HG03460 (cell line): ENCODE measurements around the gene AP1M2.
A peak's percentile ranks its signal among the peaks of the same experiment; 100 is the strongest.
"Not testable (repeated sequence)": the region's sequence is repeated elsewhere in the genome, so short reads cannot be mapped to it uniquely, and the experiment has no call there.

Source experiments
- ATAC-seq: cut with Tn5 transposase; IDR thresholded peaks from one replicate; pipeline ENCODE4 v1.9.1; 2021; ENCODE audit not compliant: unreplicated experiment

The AP1M2 gene

DNA sequence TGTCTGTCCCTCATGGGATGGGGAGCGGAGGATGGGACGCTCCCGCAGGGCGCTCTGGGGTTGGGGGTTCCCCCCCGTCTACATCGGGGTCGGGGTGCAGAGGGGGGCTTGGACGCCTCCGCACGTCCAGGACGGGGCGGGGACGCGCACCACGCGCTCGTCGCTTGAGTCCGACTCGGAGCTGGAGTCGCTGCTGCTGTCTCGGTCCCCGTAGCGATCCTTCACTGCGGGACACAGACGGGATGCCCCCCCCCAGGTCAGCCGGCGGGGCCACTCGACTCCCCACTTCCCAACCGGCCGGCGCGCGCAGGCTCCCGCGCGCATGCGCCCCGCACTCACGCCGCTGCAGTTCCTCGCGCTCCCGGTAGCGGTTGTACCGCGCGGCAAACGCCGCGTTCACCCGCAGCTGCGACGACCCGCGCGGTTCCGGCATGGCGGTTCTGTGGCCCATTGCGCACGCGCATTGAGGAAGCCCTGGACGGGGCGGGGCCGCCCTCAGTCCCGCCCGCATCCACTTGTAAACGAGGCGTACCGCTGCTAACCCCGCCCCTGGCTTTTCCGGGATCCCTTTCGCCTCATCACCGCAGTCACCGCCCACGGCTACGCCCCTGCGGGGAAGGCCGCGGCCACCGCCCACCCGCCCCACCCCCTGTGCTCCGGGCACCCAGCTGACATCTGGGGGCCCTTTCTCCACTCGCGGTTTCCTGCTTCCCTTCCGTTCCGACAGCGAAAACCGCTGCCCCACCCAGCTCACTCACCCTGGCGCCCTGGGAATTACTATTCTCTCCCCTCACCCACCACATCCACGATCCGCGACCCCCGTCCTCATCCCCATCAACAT is 21.3 kb downstream of the AP1M2 start, which contains the start of gene KRI1:
KRI1 (minus strand) TSS at position 444 of the 841 bp plus-strand sequence; CDS start at position 433, 11 bp downstream.
- ATAC-seq, result peak; percentile 38

- no peak for ATAC-seq
Measured at GRCh38 chr19:10565028-10565566, 22.0 kb downstream of the AP1M2 start.

DNA sequence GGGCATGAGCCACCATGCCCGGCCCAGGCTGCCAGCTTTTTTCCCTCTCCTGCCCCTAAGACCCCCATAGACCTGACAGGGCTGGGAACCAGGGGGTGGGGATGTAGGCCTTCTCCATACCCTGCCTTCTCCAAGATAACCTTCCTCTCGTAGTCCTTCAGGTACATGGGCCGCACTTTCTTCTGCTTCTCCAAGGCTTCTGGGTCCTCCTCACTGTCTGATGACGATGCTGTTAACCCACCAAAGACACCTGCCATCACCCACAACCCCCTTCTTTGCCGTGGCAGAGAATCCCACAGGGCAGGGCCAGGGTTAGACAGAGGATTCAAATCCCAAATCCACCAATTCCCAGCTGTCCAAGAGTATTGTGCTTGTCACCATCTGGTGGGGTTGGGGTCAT is 24.5 kb downstream of the AP1M2 start:
- no peak for ATAC-seq

GRCh38 chr19:10560154-10560553 is 27.0 kb downstream of the AP1M2 start:
- ATAC-seq, result no peak

GRCh38 chr19:10557603-10558197 is 29.4 kb downstream of the AP1M2 start:
- ATAC-seq, result no peak

DNA sequence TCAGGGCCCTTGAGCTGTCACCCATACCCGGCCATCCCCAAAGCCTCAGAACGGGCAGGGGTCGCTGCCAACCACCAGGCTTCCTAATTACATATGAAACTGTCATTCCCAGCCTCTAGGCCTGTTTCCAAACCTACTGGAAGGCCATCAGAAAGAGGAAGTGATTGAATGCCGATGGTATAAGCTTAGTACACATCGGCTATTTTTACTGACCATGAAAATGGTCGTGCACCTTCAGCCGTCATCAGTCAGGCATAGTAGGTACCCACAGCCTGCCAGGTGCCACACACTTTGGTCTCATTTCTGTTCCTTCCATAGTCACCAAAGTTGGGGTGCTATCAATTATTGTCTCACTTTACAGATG is 31.5 kb downstream of the AP1M2 start:
- no peak for ATAC-seq

- ATAC-seq, result no peak
Measured at GRCh38 chr19:10554760-10555609, 32.1 kb downstream of the AP1M2 start.

DNA sequence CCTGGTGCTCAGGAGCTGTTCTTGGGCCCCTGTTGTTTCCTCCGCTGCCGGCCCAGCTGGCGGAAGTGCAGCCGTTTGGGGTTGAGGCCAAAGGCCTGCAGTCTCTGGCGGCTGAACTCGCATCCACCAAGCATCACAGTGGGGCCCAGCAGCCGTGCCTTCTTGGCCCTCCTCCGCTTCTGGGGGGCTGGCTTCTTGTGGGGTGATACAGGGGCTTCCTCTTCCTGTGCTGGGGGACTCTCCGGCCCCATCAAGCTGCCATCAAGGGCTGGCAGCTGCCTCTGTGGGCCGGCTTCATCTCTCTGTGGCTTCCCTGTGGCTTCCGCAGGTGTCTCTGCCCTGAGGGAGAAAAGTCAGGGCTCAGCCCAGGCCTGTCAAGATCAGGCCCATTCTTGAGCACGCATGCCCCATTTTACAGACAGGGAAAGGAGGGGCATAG is 33.1 kb downstream of the AP1M2 start:
- peak; percentile 77 for ATAC-seq

DNA sequence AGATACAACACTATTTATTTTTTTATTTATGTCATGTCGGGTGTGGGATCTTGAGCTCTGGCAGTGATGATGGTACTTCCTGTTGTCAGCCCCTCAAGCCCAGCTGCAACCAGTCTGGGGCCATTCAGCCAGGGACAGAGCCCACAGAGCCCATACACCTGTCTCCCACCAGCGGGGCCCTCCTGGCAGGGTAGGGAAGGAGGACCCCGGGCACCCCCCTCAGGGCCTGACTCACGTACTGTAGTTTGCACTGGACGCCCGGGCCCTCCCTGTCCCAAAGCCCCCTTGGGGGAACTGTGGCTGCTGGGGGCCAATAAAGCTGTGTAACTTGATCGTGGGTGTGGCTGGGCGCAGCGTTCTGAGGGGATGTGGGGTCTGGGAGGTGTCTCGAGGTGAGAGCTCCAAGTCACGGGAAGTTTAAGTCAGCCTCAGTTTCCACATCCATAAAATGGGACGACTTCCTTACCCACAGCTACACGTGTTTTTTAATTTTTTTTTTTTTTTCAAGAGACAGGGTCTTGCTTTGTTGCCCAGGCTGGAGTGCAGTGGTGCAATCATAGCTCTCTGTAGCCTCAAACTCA is 33.9 kb downstream of the AP1M2 start:
- ATAC-seq, result no peak

GRCh38 chr19:10552510-10553053 is 34.5 kb downstream of the AP1M2 start:
- no peak for ATAC-seq

- no peak for ATAC-seq
Measured at GRCh38 chr19:10551698-10552301, 35.3 kb downstream of the AP1M2 start.

DNA sequence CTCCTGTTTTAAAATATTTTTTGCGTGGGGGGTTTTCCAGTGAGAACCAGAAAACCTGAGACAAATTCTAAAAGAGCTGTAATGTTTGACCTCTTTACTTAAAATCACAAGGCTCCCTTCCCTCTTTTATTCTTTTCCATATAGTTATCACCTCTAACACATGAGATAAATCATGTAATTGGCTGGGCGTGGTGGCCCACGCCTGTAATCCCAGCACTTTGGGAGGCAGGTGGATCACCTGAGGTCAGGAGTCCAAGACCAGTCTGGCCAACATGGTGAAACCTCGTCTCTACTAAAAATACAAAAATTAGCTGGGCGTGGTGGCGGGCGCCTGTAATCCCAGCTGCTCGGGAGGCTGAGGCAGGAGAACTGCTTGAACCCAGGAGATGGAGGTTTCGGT is 36.1 kb downstream of the AP1M2 start:
- ATAC-seq, result not testable (repeated sequence)

GRCh38 chr19:10550336-10550735 is 36.8 kb downstream of the AP1M2 start:
- ATAC-seq, result no peak

DNA sequence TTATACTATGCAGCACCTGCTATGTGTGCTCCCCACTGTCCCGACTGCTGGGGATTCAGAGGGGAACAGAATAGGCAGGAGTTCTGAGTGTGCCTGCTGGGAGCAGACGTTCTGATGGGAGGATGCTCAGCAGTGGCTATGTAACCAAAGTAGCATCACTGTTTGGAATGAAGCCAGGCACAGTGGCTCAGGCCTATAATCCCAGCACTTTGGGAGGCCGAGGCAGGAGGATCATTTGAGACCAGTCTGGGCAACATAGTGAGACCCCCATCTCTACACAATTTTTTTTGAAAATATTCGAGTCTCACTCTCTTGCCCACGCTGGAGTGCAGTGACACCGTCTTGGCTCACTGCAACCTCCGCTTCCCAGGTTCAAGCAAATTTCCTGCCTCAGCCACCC is 37.4 kb downstream of the AP1M2 start:
- ATAC-seq, result no peak

DNA sequence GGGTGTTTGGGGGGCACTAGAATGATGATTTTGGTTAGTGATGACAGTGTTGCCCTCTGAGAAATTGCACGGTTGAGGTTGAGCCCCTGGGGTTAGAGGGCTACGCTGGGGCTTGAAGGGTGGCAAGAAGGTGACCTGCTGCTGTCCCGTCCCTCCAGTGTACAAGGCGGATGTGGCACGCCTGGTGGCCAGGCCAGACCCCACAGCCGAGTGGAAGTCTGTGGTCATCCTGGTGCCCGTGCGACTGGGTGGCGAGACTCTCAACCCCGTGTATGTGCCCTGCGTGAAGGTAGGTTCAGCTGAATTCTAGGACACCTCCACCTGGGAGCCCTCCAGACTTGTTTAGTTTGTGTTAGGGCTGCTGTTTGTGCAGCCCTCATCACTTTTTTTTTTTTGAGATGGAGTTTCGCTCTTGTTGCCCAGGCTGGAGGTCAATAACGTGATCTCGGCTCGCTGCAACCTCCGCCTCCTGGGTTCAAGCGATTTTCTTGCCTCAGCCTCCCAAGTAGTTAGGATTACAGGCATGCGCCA is 38.3 kb downstream of the AP1M2 start:
- no peak for ATAC-seq

GRCh38 chr19:10546817-10547216 is 40.3 kb downstream of the AP1M2 start:
- no peak for ATAC-seq

DNA sequence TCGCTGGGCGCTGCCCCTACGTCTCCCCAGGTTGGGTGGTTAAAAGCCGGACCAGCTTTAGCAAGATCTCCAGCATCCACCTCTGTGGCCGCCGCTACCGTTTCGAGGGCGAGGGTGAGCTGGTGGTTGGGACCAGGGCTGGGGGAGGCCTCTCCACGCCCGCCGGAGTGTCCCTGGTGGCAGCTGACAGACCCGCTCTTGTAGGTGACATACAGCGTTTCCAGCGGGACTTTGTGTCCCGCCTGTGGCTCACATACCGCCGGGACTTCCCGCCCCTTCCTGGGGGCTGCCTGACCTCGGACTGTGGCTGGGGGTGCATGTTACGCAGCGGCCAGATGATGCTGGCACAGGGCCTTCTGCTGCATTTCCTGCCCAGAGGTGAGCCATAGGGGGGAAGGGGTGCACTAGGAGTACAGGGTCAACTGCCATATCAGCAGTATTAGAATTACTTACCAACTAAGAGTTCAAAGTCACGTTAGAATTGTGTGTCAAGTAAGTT is 42.3 kb downstream of the AP1M2 start:
- no peak for ATAC-seq

GRCh38 chr19:10544242-10544752 is 42.8 kb downstream of the AP1M2 start:
- peak; percentile 17 for ATAC-seq

DNA sequence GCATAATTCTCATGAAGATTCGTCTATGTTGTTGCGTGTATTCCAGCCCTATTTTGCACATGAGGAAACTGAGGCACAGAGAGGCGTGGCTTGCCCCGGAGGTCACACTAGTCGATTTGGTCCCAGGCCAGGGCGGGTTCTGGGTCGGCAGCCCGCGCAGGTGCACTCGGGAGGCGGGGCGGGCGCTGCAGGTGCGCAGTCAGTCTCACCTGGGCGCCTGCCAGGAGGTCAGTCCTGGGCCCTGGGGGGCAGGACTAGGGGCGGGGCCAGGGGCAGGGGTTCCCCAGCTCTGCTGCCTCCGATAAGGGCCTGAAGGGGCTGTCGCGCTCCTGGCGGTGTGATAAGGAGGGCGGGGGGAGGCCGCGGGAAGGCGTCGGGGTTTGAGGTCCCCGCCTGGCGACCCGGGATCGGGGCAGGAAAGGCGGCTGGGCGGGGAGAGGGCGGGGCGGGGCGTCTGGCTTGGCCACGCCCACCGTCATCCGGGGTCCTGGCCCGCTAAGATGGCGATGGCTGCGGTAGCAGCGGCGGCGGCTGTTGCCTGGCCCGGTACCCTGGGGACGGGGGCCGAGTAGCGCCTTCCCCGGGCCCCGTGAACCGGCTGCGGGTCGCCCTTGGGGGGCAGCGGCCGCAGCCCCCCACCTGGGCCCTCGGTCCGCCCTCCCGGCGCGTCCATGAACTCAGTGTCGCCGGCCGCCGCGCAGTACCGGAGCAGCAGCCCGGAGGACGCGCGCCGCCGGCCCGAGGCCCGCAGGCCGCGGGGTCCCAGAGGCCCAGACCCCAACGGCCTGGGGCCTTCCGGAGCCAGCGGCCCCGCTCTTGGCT is 43.5 kb downstream of the AP1M2 start, which contains the start of gene ATG4D:
ATG4D (plus strand) TSS at position 485 of the 822 bp plus-strand sequence; CDS start at position 672, 187 bp downstream.
- ATAC-seq, result peak; percentile 66
